ENCODE measurements around the gene MYG1.

Gene MYG1

GRCh38 chr12:53324779-53325510 lies 25.4 kb downstream of the MYG1 start:
- Histone ChIP-seq H3K36me3 (ENCODE audit: control insufficient read depth in 2 of 2, insufficient read depth in 1 of 2, low read length in 2 of 2) (peaks cover 0 to 4% of the 10 kb centered on the region in 2 experiments; a peak in 1 of 3 replicates), H3K4me3 (ENCODE audit: low read depth, low read length) (peak overlapping the region; percentile 54), H3K4me1 (ENCODE audit: control insufficient read depth, insufficient read depth, low read length) (no peaks in the 10 kb centered on the region), H3K9me3 (ENCODE audit: control insufficient read depth, insufficient read depth, low read depth, low read length) (no peaks in the 10 kb centered on the region), H3K27ac (ENCODE audit: extremely low read depth, low read depth, low read length) (peak overlapping the region; percentile 86)
- CTCF ChIA-PET, result interaction anchor here (0.6 to 12.7 kb wide), 15 partner anchors 18 to 184 kb away, joined by 3 to 156 read pairs (median 5); partner anchors contain the start of genes NPFF and TARBP2
- POLR2A ChIA-PET, result interaction anchor here (1.0 to 3.0 kb wide), 12 partner anchors 10 to 246 kb away, joined by 3 to 16 read pairs (median 5); partner anchors contain the start of genes MAP3K12, PFDN5, SPRYD3 and TARBP2
- TF ChIP-seq ZNF776 (tag by site-specific recombination; IDR thresholded peaks at IDR 0.05; ENCODE audit: borderline replicate concordance) (no peak), ZNF658 (tag by site-specific recombination; IDR thresholded peaks at IDR 0.05) (no peak), PATZ1 (tag by site-specific recombination; IDR thresholded peaks at IDR 0.05) (peak; percentile 87), ZNF645 (tag by site-specific recombination; IDR thresholded peaks at IDR 0.05) (no peak), ZNF768 (tag by site-specific recombination; IDR thresholded peaks at IDR 0.05) (no peak), ZBTB20 (tag by site-specific recombination; IDR thresholded peaks at IDR 0.05) (peak; percentile 94), GLI2 (tag by site-specific recombination; IDR thresholded peaks at IDR 0.05; ENCODE audit: borderline replicate concordance, low read depth) (no peak), ZNF629 (tag by site-specific recombination; IDR thresholded peaks at IDR 0.05) (peak; percentile 74), ZNF747 (tag by site-specific recombination; IDR thresholded peaks at IDR 0.05) (no peak), ZNF211 (tag by site-specific recombination; IDR thresholded peaks at IDR 0.05; ENCODE audit: low read depth) (no peak), PBX3 (CRISPR knock-in tag; IDR thresholded peaks at IDR 0.05) (0 out of 2 replicates have a peak, but pooled peaks have one; percentile 40), ZNF341 (tag by site-specific recombination; IDR thresholded peaks at IDR 0.05; ENCODE audit: low read depth) (peak; percentile 54; the same call in 1 of the 2 replicates), ZNF239 (tag by site-specific recombination; IDR thresholded peaks at IDR 0.05) (no peak), KLF17 (tag by site-specific recombination; IDR thresholded peaks at IDR 0.05) (peak; percentile 90), ATF2 (tag by site-specific recombination; IDR thresholded peaks at IDR 0.05; ENCODE audit: low read depth) (0 out of 2 replicates have a peak, but pooled peaks have one; percentile 28), ZIC2 (tag by site-specific recombination; IDR thresholded peaks at IDR 0.05) (peak; percentile 78), RBAK (tag by site-specific recombination; IDR thresholded peaks at IDR 0.05) (no peak), ZBTB17 (tag by site-specific recombination; IDR thresholded peaks at IDR 0.05) (peak; percentile 41; the same call in 1 of the 2 replicates), ZFHX2 (tag by site-specific recombination; conservative IDR thresholded peaks at IDR 0.05) (0 out of 2 replicates have a peak, but pooled peaks have one; percentile 32), ZNF394 (tag by site-specific recombination; IDR thresholded peaks at IDR 0.05; ENCODE audit: borderline replicate concordance) (peak; percentile 57; the same call in 1 of the 2 replicates), SP3 (tag by site-specific recombination; IDR thresholded peaks at IDR 0.05) (peak; percentile 87), PRDM4 (tag by site-specific recombination; IDR thresholded peaks at IDR 0.05) (peak; percentile 91), ZSCAN5A (tag by site-specific recombination; IDR thresholded peaks at IDR 0.05) (no peak), ZSCAN30 (tag by site-specific recombination; IDR thresholded peaks at IDR 0.05) (peak; percentile 92)

Measured in HEK293 (cell line).